NCI-H748 (cell line): Measurements from ENCODE around the gene GPS1.

ENCODE experiments used
- DNase-seq: peaks from one replicate; lab custom pipeline; 2025; ENCODE audit not compliant: unreplicated experiment; lab: John Stamatoyannopoulos, UW

Gene GPS1

GRCh38 chr17:82098939-82099763 lies 47.5 kb downstream of the GPS1 start:
- no peak for DNase-seq

- no peak for DNase-seq
Measured at GRCh38 chr17:82100502-82101298, 49.0 kb downstream of the GPS1 start.

GRCh38 chr17:82101301-82101715 lies 49.6 kb downstream of the GPS1 start:
- no peak for DNase-seq

- no peak for DNase-seq
Measured at GRCh38 chr17:82101767-82102679, 50.3 kb downstream of the GPS1 start.

- DNase-seq, result no peak
Measured at GRCh38 chr17:82103553-82104451, 52.1 kb downstream of the GPS1 start.

GRCh38 chr17:82104797-82105416 lies 53.2 kb downstream of the GPS1 start:
- no peak for DNase-seq

- no peak for DNase-seq
Measured at GRCh38 chr17:82105417-82105881, 53.8 kb downstream of the GPS1 start.

- peak; percentile 25 for DNase-seq
Measured at GRCh38 chr17:82105882-82106687, 54.4 kb downstream of the GPS1 start.

- no peak for DNase-seq
Measured at GRCh38 chr17:82106688-82107305, 55.1 kb downstream of the GPS1 start.
